ENCODE measurements around the gene ABTB2. TPM values are rescaled to one million over a fixed set of nuclear protein-coding genes. Genes with fewer than 3 reads are reported as not detected.
A peak's percentile ranks its signal among the peaks of the same experiment; 100 is the strongest.

Gene ABTB2
- total RNA-seq, 2 experiments from 2014 or later = 0.91 to 0.97 TPM

GRCh38 chr11:34313099-34313517 is 44.7 kb downstream of the ABTB2 start:
- peak; percentile 91 for ATAC-seq (ENCODE audit: low read depth)
- POLR2A ChIA-PET = interaction anchor here (0.6 to 1.4 kb wide), 2 partner anchors 25 to 62 kb away, joined by 4 read pairs; no protein-coding TSS in a partner anchor
- H3K4me3 Mint-ChIP-seq = peak overlapping the region; percentile 43
- H3K4me1 Mint-ChIP-seq = peaks cover 24% of the 10 kb centered on the region
- DNase-seq = peak; percentile 52
- no peak overlapping the region for H3K27ac Mint-ChIP-seq
- H3K27me3 Mint-ChIP-seq = peaks cover 28% of the 10 kb centered on the region
- H3K9me3 Mint-ChIP-seq = no peaks in the 10 kb centered on the region
- H3K36me3 Mint-ChIP-seq = no peaks in the 10 kb centered on the region

GRCh38 chr11:34311126-34311525 is 46.7 kb downstream of the ABTB2 start:
- DNase-seq = no peak
- POLR2A ChIA-PET = interaction anchor here (0.6 kb wide), 1 partner anchor 1066 kb away, joined by 4 read pairs; no protein-coding TSS in a partner anchor
- H3K4me3 Mint-ChIP-seq = no peak overlapping the region
- H3K9me3 Mint-ChIP-seq = no peaks in the 10 kb centered on the region
- no peak overlapping the region for H3K27ac Mint-ChIP-seq
- H3K36me3 Mint-ChIP-seq = no peaks in the 10 kb centered on the region
- peaks cover 24% of the 10 kb centered on the region for H3K4me1 Mint-ChIP-seq
- peaks cover 19% of the 10 kb centered on the region for H3K27me3 Mint-ChIP-seq
- ATAC-seq (ENCODE audit: low read depth) = no peak

GRCh38 chr11:34309965-34310364 is 47.8 kb downstream of the ABTB2 start:
- H3K4me3 Mint-ChIP-seq = no peak overlapping the region
- peaks cover 12% of the 10 kb centered on the region for H3K27me3 Mint-ChIP-seq
- no peaks in the 10 kb centered on the region for H3K36me3 Mint-ChIP-seq
- no peak for ATAC-seq (ENCODE audit: low read depth)
- H3K9me3 Mint-ChIP-seq = no peaks in the 10 kb centered on the region
- POLR2A ChIA-PET = no interaction called here
- DNase-seq = no peak
- no peak overlapping the region for H3K27ac Mint-ChIP-seq
- peaks cover 24% of the 10 kb centered on the region for H3K4me1 Mint-ChIP-seq

DNA sequence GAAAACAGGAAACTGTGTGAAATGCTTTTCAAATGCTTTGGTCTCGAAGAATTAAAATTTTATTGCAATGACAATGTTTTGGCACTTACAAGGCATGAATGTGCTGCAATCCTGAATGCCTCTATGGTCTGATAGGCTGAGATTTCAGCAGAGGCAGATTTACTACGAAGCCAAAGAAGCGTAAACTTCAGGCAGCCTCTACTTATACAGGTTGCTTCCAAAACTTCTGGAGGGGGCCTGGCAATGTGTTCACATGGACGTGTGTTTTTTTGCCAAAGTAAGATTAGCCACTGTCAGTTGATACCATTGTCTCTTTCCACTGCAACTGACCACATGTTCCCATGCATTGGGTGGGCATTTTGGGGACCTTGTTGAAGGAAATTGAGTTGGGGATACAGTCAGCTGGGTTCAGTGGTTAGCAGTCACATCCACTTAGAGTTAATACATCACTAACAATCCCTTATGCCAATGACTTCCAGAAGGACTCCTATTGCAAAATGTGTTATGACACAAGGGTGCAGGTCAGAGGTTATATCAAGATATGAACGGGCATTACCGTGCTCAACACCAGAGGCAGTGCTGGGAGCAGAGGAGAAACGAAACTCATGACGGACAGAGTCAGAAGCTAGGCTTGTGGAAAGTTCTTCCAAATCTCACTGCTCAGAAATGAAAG is 48.8 kb downstream of the ABTB2 start:
- DNase-seq (no peak), ATAC-seq (ENCODE audit: low read depth) (no peak)
- Mint-ChIP-seq H3K9me3 (no peaks in the 10 kb centered on the region), H3K4me1 (peaks cover 24% of the 10 kb centered on the region), H3K27me3 (peaks cover 8% of the 10 kb centered on the region), H3K27ac (no peak overlapping the region), H3K36me3 (no peaks in the 10 kb centered on the region), H3K4me3 (no peak overlapping the region)
- POLR2A ChIA-PET = no interaction called here

GRCh38 chr11:34308049-34308912 is 49.5 kb downstream of the ABTB2 start:
- Mint-ChIP-seq H3K27me3 (peaks cover 9% of the 10 kb centered on the region), H3K27ac (no peak overlapping the region), H3K4me1 (peaks cover 18% of the 10 kb centered on the region), H3K36me3 (no peaks in the 10 kb centered on the region), H3K4me3 (no peak overlapping the region), H3K9me3 (no peaks in the 10 kb centered on the region)
- DNase-seq = no peak
- POLR2A ChIA-PET = no interaction called here
- ATAC-seq (ENCODE audit: low read depth) = no peak

- Mint-ChIP-seq H3K9me3 (no peaks in the 10 kb centered on the region), H3K4me3 (no peak overlapping the region), H3K27ac (no peak overlapping the region), H3K36me3 (no peaks in the 10 kb centered on the region), H3K27me3 (peaks cover 3% of the 10 kb centered on the region), H3K4me1 (peaks cover 30% of the 10 kb centered on the region)
- ATAC-seq (ENCODE audit: low read depth) (no peak), DNase-seq (no peak)
- POLR2A ChIA-PET = interaction anchor here (0.6 kb wide), 1 partner anchor 288 kb away, joined by 3 read pairs; no protein-coding TSS in a partner anchor
These were observed 52.0 kb downstream of the ABTB2 start for GRCh38 chr11:34305780-34306179.

GRCh38 chr11:34305193-34305592 is 52.6 kb downstream of the ABTB2 start:
- H3K4me3 Mint-ChIP-seq = no peak overlapping the region
- H3K9me3 Mint-ChIP-seq = no peaks in the 10 kb centered on the region
- no peaks in the 10 kb centered on the region for H3K36me3 Mint-ChIP-seq
- H3K4me1 Mint-ChIP-seq = peaks cover 29% of the 10 kb centered on the region
- H3K27ac Mint-ChIP-seq = no peak overlapping the region
- POLR2A ChIA-PET = no interaction called here
- ATAC-seq (ENCODE audit: low read depth) (no peak), DNase-seq (no peak)
- peaks cover 3% of the 10 kb centered on the region for H3K27me3 Mint-ChIP-seq

DNA sequence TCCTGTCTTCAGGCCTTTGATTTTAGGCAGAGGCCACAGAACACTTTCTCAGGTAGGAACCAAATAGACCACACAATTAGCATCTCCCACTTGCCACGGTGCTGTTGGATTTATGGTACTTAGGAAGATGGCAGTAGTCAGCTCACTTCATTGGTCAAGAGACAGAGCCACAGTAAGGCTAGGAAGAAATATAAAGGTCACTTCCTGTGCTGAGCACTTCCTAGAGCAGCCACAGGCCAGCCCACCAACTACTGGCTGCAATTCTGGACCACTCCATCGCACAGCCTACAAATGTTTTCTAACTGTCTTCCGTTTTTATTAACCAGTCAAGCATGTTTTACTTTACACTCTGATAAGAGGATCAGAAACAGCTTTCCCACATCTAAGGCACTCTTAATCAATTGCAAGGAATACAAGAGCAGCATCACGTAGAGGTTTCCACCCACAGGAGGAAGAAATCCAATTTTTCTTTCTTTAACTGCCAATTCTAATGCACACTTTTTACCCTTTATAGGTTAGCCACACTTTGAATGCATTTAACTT is 54.7 kb downstream of the ABTB2 start:
- Mint-ChIP-seq H3K36me3 (no peaks in the 10 kb centered on the region), H3K27me3 (peaks cover 3% of the 10 kb centered on the region), H3K27ac (no peak overlapping the region), H3K9me3 (no peaks in the 10 kb centered on the region), H3K4me3 (no peak overlapping the region), H3K4me1 (peaks cover 24% of the 10 kb centered on the region)
- no peak for DNase-seq
- POLR2A ChIA-PET = no interaction called here
- ATAC-seq (ENCODE audit: low read depth) = no peak

DNA sequence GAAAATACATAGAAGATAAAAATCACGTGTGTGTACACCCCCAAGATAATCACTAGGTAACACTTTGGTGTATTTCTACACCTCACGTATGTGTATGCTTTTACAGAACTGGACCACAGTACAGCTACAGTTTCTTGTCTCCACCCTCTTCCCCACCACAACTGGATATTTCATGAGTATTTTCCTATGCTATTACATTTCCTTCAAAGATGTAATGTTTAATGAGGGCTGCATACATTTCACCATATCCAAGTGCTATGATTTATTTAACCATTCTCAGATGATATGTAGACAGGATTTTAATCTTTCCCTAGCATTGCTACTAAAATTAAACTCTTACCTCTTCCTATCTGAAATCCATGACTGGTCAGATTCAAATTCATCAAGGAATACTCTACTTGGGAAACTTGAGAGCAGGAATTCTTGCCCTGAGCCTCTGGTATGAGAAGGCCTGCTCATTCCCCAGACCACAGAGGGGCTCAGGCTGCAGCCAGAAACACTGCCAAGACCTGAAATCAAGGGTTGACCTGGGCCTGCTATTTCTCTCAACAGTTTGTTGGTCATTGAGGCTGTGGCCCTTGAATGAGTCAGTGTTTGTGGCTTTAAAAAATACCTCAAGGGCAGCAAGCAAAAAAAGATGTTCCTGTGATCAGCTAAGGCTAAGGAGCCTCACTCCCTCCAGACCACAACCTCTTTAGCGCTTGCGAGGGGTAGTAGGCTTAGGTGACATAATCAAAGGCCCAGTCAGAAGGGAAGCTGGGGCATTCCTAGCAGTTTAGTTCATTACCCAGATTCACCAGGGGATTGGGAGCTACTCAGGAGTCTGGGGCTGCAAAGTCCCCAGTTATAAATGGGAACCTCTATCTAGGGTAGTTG is 55.5 kb downstream of the ABTB2 start:
- H3K27me3 Mint-ChIP-seq = peaks cover 3% of the 10 kb centered on the region
- DNase-seq (no peak), ATAC-seq (ENCODE audit: low read depth) (no peak)
- POLR2A ChIA-PET = no interaction called here
- no peaks in the 10 kb centered on the region for H3K9me3 Mint-ChIP-seq
- no peak overlapping the region for H3K27ac Mint-ChIP-seq
- no peak overlapping the region for H3K4me3 Mint-ChIP-seq
- peaks cover 24% of the 10 kb centered on the region for H3K4me1 Mint-ChIP-seq
- H3K36me3 Mint-ChIP-seq = no peaks in the 10 kb centered on the region

GRCh38 chr11:34300926-34301295 is 56.9 kb downstream of the ABTB2 start:
- Mint-ChIP-seq H3K4me1 (peaks cover 24% of the 10 kb centered on the region), H3K27ac (no peak overlapping the region), H3K4me3 (no peak overlapping the region), H3K27me3 (peaks cover 5% of the 10 kb centered on the region), H3K36me3 (no peaks in the 10 kb centered on the region), H3K9me3 (no peaks in the 10 kb centered on the region)
- DNase-seq (no peak), ATAC-seq (ENCODE audit: low read depth) (no peak)
- POLR2A ChIA-PET = no interaction called here

GRCh38 chr11:34300026-34300925 is 57.5 kb downstream of the ABTB2 start:
- Mint-ChIP-seq H3K4me1 (peaks cover 24% of the 10 kb centered on the region), H3K27me3 (peaks cover 7% of the 10 kb centered on the region), H3K4me3 (no peak overlapping the region), H3K27ac (no peak overlapping the region), H3K9me3 (no peaks in the 10 kb centered on the region), H3K36me3 (no peaks in the 10 kb centered on the region)
- POLR2A ChIA-PET = interaction anchor here (0.7 to 1.1 kb wide), 2 partner anchors 179 to 968 kb away, joined by 3 to 4 read pairs; no protein-coding TSS in a partner anchor
- DNase-seq (no peak), ATAC-seq (ENCODE audit: low read depth) (no peak)

GRCh38 chr11:34299284-34299972 is 58.4 kb downstream of the ABTB2 start:
- POLR2A ChIA-PET = interaction anchor here (1.1 kb wide), 1 partner anchor 178 kb away, joined by 3 read pairs; no protein-coding TSS in a partner anchor
- ATAC-seq (ENCODE audit: low read depth) = no peak
- H3K27me3 Mint-ChIP-seq = peaks cover 9% of the 10 kb centered on the region

More at GRCh38 chr11:34299284-34299972, 58.4 kb downstream of the ABTB2 start:
- Mint-ChIP-seq H3K4me1 (peaks cover 24% of the 10 kb centered on the region), H3K27ac (no peak overlapping the region), H3K4me3 (no peak overlapping the region), H3K36me3 (no peaks in the 10 kb centered on the region), H3K9me3 (no peaks in the 10 kb centered on the region)
- no peak for DNase-seq
